AG09309 (cell line): ENCODE measurements around the gene ETV6.

Source experiments
- DNase-seq: peaks from one replicate; pipeline ENCODE4 v3.0.0-alpha.2; 2010; ENCODE audit warnings: low read depth
- H3K4me3 ChIP-seq: 2 replicates; pipeline ENCODE4 v1.5.1; 2011; ENCODE audit warnings: mild to moderate bottlenecking, low read depth, low read length, moderate library complexity; ENCODE audit not compliant: control insufficient read depth
- CTCF ChIP-seq: IDR thresholded peaks from 2 replicates; pipeline ENCODE4 v1.5.1; 2011; ENCODE audit warnings: mild to moderate bottlenecking, low read depth, low read length, inconsistent platforms; ENCODE audit not compliant: insufficient read depth, control insufficient read depth; ENCODE audit errors: missing control alignments

ETV6 gene

GRCh38 chr12:11861864-11862600, 212.6 kb downstream of the ETV6 start:
- H3K4me3 ChIP-seq, result no peak overlapping the region
- DNase-seq, result no peak
- no peak for TF ChIP-seq CTCF

GRCh38 chr12:11862798-11863197, 213.3 kb downstream of the ETV6 start:
- TF ChIP-seq CTCF, result no peak
- DNase-seq, result no peak

GRCh38 chr12:11863478-11863906, 214.0 kb downstream of the ETV6 start:
- no peak for TF ChIP-seq CTCF
- no peak overlapping the region for H3K4me3 ChIP-seq
- no peak for DNase-seq

More at GRCh38 chr12:11862798-11863197, 213.3 kb downstream of the ETV6 start:
- no peak overlapping the region for H3K4me3 ChIP-seq

GRCh38 chr12:11863988-11864387, 214.5 kb downstream of the ETV6 start:
- TF ChIP-seq CTCF, result no peak
- DNase-seq, result no peak

GRCh38 chr12:11865824-11866223, 216.3 kb downstream of the ETV6 start:
- DNase-seq, result no peak
- no peak for TF ChIP-seq CTCF
- no peak overlapping the region for H3K4me3 ChIP-seq

More at GRCh38 chr12:11863988-11864387, 214.5 kb downstream of the ETV6 start:
- no peak overlapping the region for H3K4me3 ChIP-seq

GRCh38 chr12:11868027-11868426, 218.6 kb downstream of the ETV6 start:
- no peak overlapping the region for H3K4me3 ChIP-seq
- no peak for TF ChIP-seq CTCF
- no peak for DNase-seq
